DND-41 (cell line): ENCODE results near the gene ACP2.

Experiments
- ATAC-seq: fragments of 200-7000 bp; cut with Tn5 transposase; 3 replicates; pipeline ENCODE4 v1.9.1; 2021; ENCODE audit warnings: low read depth; ENCODE audit not compliant: insufficient read depth
- DNase-seq: peaks from one replicate; pipeline ENCODE4 v3.0.0-alpha.2; 2020
- H2AFZ ChIP-seq: 2 replicates; pipeline ENCODE4 v1.6.0; 2012; ENCODE audit warnings: low read depth, low read length
- H3K27ac ChIP-seq: 2 replicates; pipeline ENCODE4 v1.5.1; 2012; ENCODE audit warnings: low read length, inconsistent platforms
- H3K27me3 ChIP-seq: fragments of 200-600 bp; sonication (generic); 2 replicates; pipeline ENCODE4 v1.6.0; 2012; ENCODE audit warnings: low read length, mild to moderate bottlenecking, inconsistent platforms; ENCODE audit not compliant: insufficient read depth, poor library complexity
- H3K36me3 ChIP-seq: 2 replicates; pipeline ENCODE4 v1.5.1; 2012; ENCODE audit warnings: low read length, inconsistent platforms; ENCODE audit not compliant: insufficient read depth
- H3K4me1 ChIP-seq: 2 replicates; pipeline ENCODE4 v1.5.1; 2012; ENCODE audit warnings: mild to moderate bottlenecking, low read length; ENCODE audit not compliant: insufficient read depth
- H3K4me2 ChIP-seq: 2 replicates; pipeline ENCODE4 v1.6.0; 2012; ENCODE audit warnings: mild to moderate bottlenecking, moderate library complexity, low read length, inconsistent platforms; ENCODE audit not compliant: insufficient read depth
- H3K4me3 ChIP-seq, 2 experiments: fragments of 200-600 bp in 1 of 2; shearing (Covaris generic) in 1 of 2; 2 replicates each; pipeline ENCODE4 v1.5.1; 2012 to 2016; ENCODE audit warnings: inconsistent platforms in 2 of 2, low read length in 2 of 2, mild to moderate bottlenecking in 2 of 2, low read depth in 1 of 2, moderate library complexity in 1 of 2
- H3K79me2 ChIP-seq: 2 replicates; pipeline ENCODE4 v1.6.0; 2012; ENCODE audit warnings: low read length, inconsistent platforms; ENCODE audit not compliant: insufficient read depth
- H3K9ac ChIP-seq: 2 replicates; pipeline ENCODE4 v1.6.0; 2012; ENCODE audit warnings: low read depth, mild to moderate bottlenecking, inconsistent platforms, low read length, moderate library complexity
- H3K9me3 ChIP-seq: 2 replicates; pipeline ENCODE4 v1.5.1; 2012; ENCODE audit warnings: low read length, moderate library complexity, mild to moderate bottlenecking, inconsistent platforms; ENCODE audit not compliant: insufficient read depth, severe bottlenecking
- H4K20me1 ChIP-seq: 2 replicates; pipeline ENCODE4 v1.6.0; 2012; ENCODE audit warnings: low read length; ENCODE audit not compliant: insufficient read depth
- CTCF ChIP-seq: IDR thresholded peaks from 2 replicates; pipeline ENCODE4 v1.5.1; 2012; ENCODE audit warnings: borderline replicate concordance, low read length, moderate library complexity, mild to moderate bottlenecking; ENCODE audit not compliant: poor library complexity, severe bottlenecking; ENCODE audit errors: extremely low read depth
- EZH2 ChIP-seq: IDR thresholded peaks from 3 replicates; pipeline ENCODE4 v1.6.1; 2012; ENCODE audit warnings: borderline replicate concordance, low read depth, mild to moderate bottlenecking, moderate library complexity, low read length, inconsistent platforms; ENCODE audit not compliant: severe bottlenecking

ACP2 gene

DNA sequence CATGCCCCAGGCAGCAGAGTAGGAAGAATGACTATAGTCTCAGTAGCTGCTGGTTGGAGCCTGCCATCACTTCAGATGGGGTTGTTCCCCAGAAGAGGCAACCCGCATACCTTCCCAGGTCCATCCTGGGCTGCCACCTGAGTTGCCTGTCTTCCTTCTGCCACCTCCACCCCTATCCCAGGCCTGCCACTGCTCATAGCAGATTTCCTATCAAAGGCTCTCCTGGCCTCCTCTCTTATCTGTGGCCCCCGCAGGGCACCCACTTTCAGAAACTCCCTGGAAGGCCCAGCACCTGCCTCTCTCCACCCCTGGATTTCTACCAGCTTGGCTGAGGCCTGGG is 8.5 kb upstream of the ACP2 start:
- no peak overlapping the region for H3K27ac ChIP-seq
- H3K36me3 ChIP-seq: no peaks in the 10 kb centered on the region
- DNase-seq (no peak), ATAC-seq (no peak)
- H3K4me1 ChIP-seq: no peaks in the 10 kb centered on the region
- no peaks in the 10 kb centered on the region for H4K20me1 ChIP-seq
- H3K79me2 ChIP-seq: no peaks in the 10 kb centered on the region
- TF ChIP-seq CTCF (no peak), EZH2 (no peak)
- no peak overlapping the region for H3K9ac ChIP-seq
- no peaks in the 10 kb centered on the region for H3K27me3 ChIP-seq
- no peak overlapping the region for H2AFZ ChIP-seq
- H3K9me3 ChIP-seq: no peaks in the 10 kb centered on the region
- no peak overlapping the region for H3K4me2 ChIP-seq
- H3K4me3 ChIP-seq: no peak overlapping the region

GRCh38 chr11:47256374-47256773 is 7.8 kb upstream of the ACP2 start:
- TF ChIP-seq EZH2 (no peak), CTCF (no peak)
- Histone ChIP-seq H3K9ac (no peak overlapping the region), H3K27me3 (no peaks in the 10 kb centered on the region), H3K27ac (no peak overlapping the region), H3K36me3 (no peaks in the 10 kb centered on the region), H3K4me1 (no peaks in the 10 kb centered on the region), H3K4me3 (no peak overlapping the region), H3K9me3 (no peaks in the 10 kb centered on the region), H4K20me1 (no peaks in the 10 kb centered on the region), H3K4me2 (no peak overlapping the region), H2AFZ (no peak overlapping the region), H3K79me2 (0 out of 2 replicates have a peak, but pooled peaks cover under 1% of the 10 kb centered on the region)
- DNase-seq (no peak), ATAC-seq (no peak)

GRCh38 chr11:47254386-47254785 is 5.8 kb upstream of the ACP2 start:
- ATAC-seq: no peak
- TF ChIP-seq CTCF: no peak

DNA sequence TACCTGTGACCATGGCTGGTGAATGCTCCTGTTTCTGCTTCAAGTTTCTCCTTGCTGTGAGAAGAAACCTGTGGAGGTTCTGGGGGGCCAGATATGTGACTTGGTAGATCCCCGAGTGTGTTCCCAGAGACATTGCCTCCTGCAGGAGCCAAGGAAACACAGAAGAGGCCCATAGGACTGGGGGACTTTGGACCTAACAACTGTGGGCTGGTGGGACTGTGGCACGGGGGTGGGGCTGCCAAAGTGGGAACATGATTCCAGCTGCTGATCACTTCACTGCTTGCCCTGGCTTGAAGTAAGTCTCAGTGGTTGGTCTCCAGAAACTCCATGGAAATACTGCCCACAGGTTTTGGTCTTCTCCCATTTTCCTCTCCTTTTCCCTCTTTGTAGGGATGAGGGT is 5.0 kb upstream of the ACP2 start:
- Histone ChIP-seq H3K9ac (no peak overlapping the region), H3K4me1 (peaks cover 15% of the 10 kb centered on the region), H3K27me3 (no peaks in the 10 kb centered on the region), H3K4me2 (no peak overlapping the region), H3K9me3 (no peaks in the 10 kb centered on the region), H2AFZ (no peak overlapping the region), H4K20me1 (no peaks in the 10 kb centered on the region), H3K36me3 (no peaks in the 10 kb centered on the region; the same call in 1 of the 2 replicates), H3K27ac (no peak overlapping the region), H3K4me3 (no peak overlapping the region), H3K79me2 (peaks cover 23% of the 10 kb centered on the region)
- ATAC-seq: no peak
- TF ChIP-seq EZH2: no peak
- TF ChIP-seq CTCF: no peak
- DNase-seq: no peak

More at GRCh38 chr11:47254386-47254785, 5.8 kb upstream of the ACP2 start:
- peaks cover 12% of the 10 kb centered on the region for H3K4me1 ChIP-seq
- peaks cover 16% of the 10 kb centered on the region for H3K79me2 ChIP-seq
- H3K4me3 ChIP-seq: no peak overlapping the region
- H3K27ac ChIP-seq: no peak overlapping the region
- no peaks in the 10 kb centered on the region for H3K9me3 ChIP-seq
- H4K20me1 ChIP-seq: no peaks in the 10 kb centered on the region
- no peak overlapping the region for H3K4me2 ChIP-seq
- H3K27me3 ChIP-seq: no peaks in the 10 kb centered on the region
- no peak for DNase-seq
- H3K36me3 ChIP-seq: no peaks in the 10 kb centered on the region
- H3K9ac ChIP-seq: no peak overlapping the region
- no peak overlapping the region for H2AFZ ChIP-seq
